CD4-positive, alpha-beta T cell (primary cell): Measurements from ENCODE around the gene MCFD2. TPM values are rescaled to one million over a fixed set of nuclear protein-coding genes. Genes with fewer than 3 reads are reported as not detected.

Experiments used
- ATAC-seq: fragments of 200-7000 bp; cut with Tn5 transposase; one replicate; pipeline ENCODE4 v1.10.0; 2022; ENCODE audit warnings: mild to moderate bottlenecking; ENCODE audit not compliant: poor library complexity
- CTCF ChIA-PET: fragments of 350-600 bp; sonication (Branson Sonifier 250); formaldehyde crosslinking; loops from one replicate; lab custom pipeline; 2021; ENCODE audit warnings: antibody characterized with exemption, inconsistent platforms; lab: Charles Lee
- POLR2A ChIA-PET: fragments of 350-600 bp; sonication (Branson Sonifier 250); formaldehyde crosslinking; loops from one replicate; lab custom pipeline; 2021; ENCODE audit warnings: antibody characterized with exemption, inconsistent platforms; lab: Charles Lee
- DNase-seq, 14 experiments: peaks; one replicate each; pipeline ENCODE4 v3.0.0-alpha.2; 2013 to 2020; ENCODE audit warnings: mixed read lengths in 2 of 14
- H3K27ac ChIP-seq, 2 donors: one replicate each; pipeline versions ENCODE4 v1.5.1 to v1.7.0; 2013; ENCODE audit warnings: low read length in 2 of 2, low read depth in 1 of 2, mild to moderate bottlenecking in 1 of 2
- H3K27me3 ChIP-seq, 2 experiments: 1 replicate in 1 of 2; 2 replicates in 1 of 2; pipeline versions ENCODE4 v1.6.1 to v1.7.0; 2013; ENCODE audit warnings: low read length in 2 of 2, control low read depth in 1 of 2, mild to moderate bottlenecking in 1 of 2, moderate library complexity in 1 of 2; ENCODE audit not compliant: insufficient read depth in 2 of 2, control insufficient read depth in 1 of 2
- H3K36me3 ChIP-seq: one replicate; pipeline ENCODE4 v1.6.1; 2013; ENCODE audit warnings: low read length, control low read depth; ENCODE audit not compliant: insufficient read depth
- H3K4me1 ChIP-seq: one replicate; pipeline ENCODE4 v1.6.1; 2013; ENCODE audit warnings: low read length, control low read depth; ENCODE audit not compliant: insufficient read depth
- H3K4me3 ChIP-seq: one replicate; pipeline ENCODE4 v1.5.1; 2013; ENCODE audit warnings: mild to moderate bottlenecking, low read length, moderate library complexity
- H3K9me3 ChIP-seq, 2 experiments: 1 replicate in 1 of 2; 2 replicates in 1 of 2; pipeline versions ENCODE4 v1.6.1 to v1.7.0; 2013; ENCODE audit warnings: low read length in 2 of 2, mild to moderate bottlenecking in 2 of 2, control low read depth in 1 of 2, moderate library complexity in 1 of 2; ENCODE audit not compliant: control insufficient read depth in 1 of 2, insufficient read depth in 1 of 2
- H3K27ac Mint-ChIP-seq: one replicate; pipeline ENCODE4 v1.8.0; 2020; ENCODE audit warnings: mixed read lengths
- H3K27me3 Mint-ChIP-seq: one replicate; pipeline ENCODE4 v1.8.0; 2021; ENCODE audit warnings: mixed read lengths
- H3K36me3 Mint-ChIP-seq: one replicate; pipeline ENCODE4 v1.8.0; 2021; ENCODE audit warnings: low read depth, mixed read lengths
- H3K4me1 Mint-ChIP-seq: one replicate; pipeline ENCODE4 v1.8.0; 2021; ENCODE audit warnings: low read depth, mixed read lengths
- H3K4me3 Mint-ChIP-seq: one replicate; pipeline ENCODE4 v1.8.0; 2020; ENCODE audit warnings: mild to moderate bottlenecking, mixed read lengths
- H3K9me3 Mint-ChIP-seq: one replicate; pipeline ENCODE4 v1.8.0; 2020; ENCODE audit warnings: mixed read lengths
- CTCF ChIP-seq: fragments of 200-600 bp; IDR thresholded peaks from one replicate; pipeline ENCODE4 v1.8.0; 2022; ENCODE audit warnings: antibody characterized with exemption, mild to moderate bottlenecking
- intact Hi-C, 2 experiments: fragments of 100-400 bp; cut with DNase I in 1 of 2; cut with micrococcal nuclease in 1 of 2; formaldehyde crosslinking; loops; one replicate each; pipeline versions ENCODE4 v1.15.1 to v1.9.0; 2023 to 2025; cut with DNase I, micrococcal nuclease
- total RNA-seq, 174 experiments: library from RNA in 2 of 174; stranded (reverse) in 2 of 174; gene quantifications; one replicate each; pipeline ENCODE4 v1.2.3 and lab custom pipeline; 2021 to 2026

MCFD2 gene
- total RNA-seq, 2 experiments from 2014 or later, result 29.1 to 29.7 TPM

- POLR2A ChIA-PET, result no interaction called here
- H3K4me1 Mint-ChIP-seq, result no peaks in the 10 kb centered on the region
- no peak overlapping the region for H3K4me3 ChIP-seq
- no peak overlapping the region for H3K4me3 Mint-ChIP-seq
- intact Hi-C loops, result no loop called here
- no peak for DNase-seq
- H3K9me3 ChIP-seq, result no peaks in the 10 kb centered on the region
- no peak for ATAC-seq
- no peaks in the 10 kb centered on the region for H3K36me3 ChIP-seq
- H3K36me3 Mint-ChIP-seq, result no peaks in the 10 kb centered on the region
- H3K27me3 ChIP-seq, result no peaks in the 10 kb centered on the region
- no peak overlapping the region for H3K27ac Mint-ChIP-seq
- H3K4me1 ChIP-seq, result no peaks in the 10 kb centered on the region
- CTCF ChIA-PET, result no interaction called here
- H3K27me3 Mint-ChIP-seq, result peaks cover 5% of the 10 kb centered on the region
- TF ChIP-seq CTCF, result no peak
- H3K9me3 Mint-ChIP-seq, result no peaks in the 10 kb centered on the region
- no peak overlapping the region for H3K27ac ChIP-seq
These were observed 36.7 kb downstream of the MCFD2 start for GRCh38 chr2:46878886-46879285.

GRCh38 chr2:46878240-46878877, 37.2 kb downstream of the MCFD2 start:
- CTCF ChIA-PET, result no interaction called here
- H3K27ac ChIP-seq, result no peak overlapping the region
- H3K4me3 ChIP-seq, result no peak overlapping the region
- H3K36me3 ChIP-seq, result no peaks in the 10 kb centered on the region
- no peaks in the 10 kb centered on the region for H3K27me3 ChIP-seq
- H3K9me3 ChIP-seq, result no peaks in the 10 kb centered on the region
- no peak for DNase-seq
- H3K4me3 Mint-ChIP-seq, result no peak overlapping the region
- ATAC-seq, result no peak
- H3K9me3 Mint-ChIP-seq, result no peaks in the 10 kb centered on the region
- no peaks in the 10 kb centered on the region for H3K36me3 Mint-ChIP-seq
- H3K27me3 Mint-ChIP-seq, result peaks cover 4% of the 10 kb centered on the region
- no peak overlapping the region for H3K27ac Mint-ChIP-seq
- intact Hi-C loops, result no loop called here
- POLR2A ChIA-PET, result no interaction called here
- no peaks in the 10 kb centered on the region for H3K4me1 ChIP-seq
- TF ChIP-seq CTCF, result no peak
- no peaks in the 10 kb centered on the region for H3K4me1 Mint-ChIP-seq

DNA sequence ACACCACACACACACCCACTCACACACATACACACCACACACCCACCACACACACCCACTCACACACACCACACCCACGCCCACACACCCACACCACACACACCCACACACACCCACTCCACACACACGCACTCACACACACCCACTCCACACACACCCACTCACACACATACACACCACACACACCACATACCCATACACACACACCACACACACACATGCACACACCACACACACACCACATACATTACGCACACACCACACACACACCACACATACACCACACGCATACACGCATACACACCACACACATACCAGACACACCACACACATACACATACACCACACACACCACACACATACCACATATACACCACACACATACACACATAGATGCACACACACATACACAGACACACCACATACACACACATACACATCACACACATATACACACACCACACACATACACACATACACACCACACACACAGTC, 37.9 kb downstream of the MCFD2 start:
- Histone ChIP-seq H3K36me3 (no peaks in the 10 kb centered on the region), H3K27ac (no peak overlapping the region), H3K4me1 (no peaks in the 10 kb centered on the region), H3K4me3 (no peak overlapping the region), H3K27me3 (no peaks in the 10 kb centered on the region), H3K9me3 (no peaks in the 10 kb centered on the region)
- intact Hi-C loops, result no loop called here
- Mint-ChIP-seq H3K4me3 (no peak overlapping the region), H3K36me3 (no peaks in the 10 kb centered on the region), H3K4me1 (no peaks in the 10 kb centered on the region), H3K27me3 (no peaks in the 10 kb centered on the region), H3K27ac (no peak overlapping the region), H3K9me3 (no peaks in the 10 kb centered on the region)
- TF ChIP-seq CTCF, result no peak
- POLR2A ChIA-PET, result no interaction called here
- CTCF ChIA-PET, result no interaction called here
- ATAC-seq (no peak), DNase-seq (no peak)
